OCI-LY1 (cell line): ENCODE measurements around the gene TGFBRAP1.

Experiments used
- H2AFZ ChIP-seq: fragments of 200-600 bp; sonication (generic), shearing (Covaris generic); 2 replicates; pipeline ENCODE4 v1.6.0; 2014; ENCODE audit warnings: antibody characterized with exemption, mild to moderate bottlenecking, low read length
- H3F3A ChIP-seq: fragments of 200-600 bp; sonication (generic), shearing (Covaris generic); 2 replicates; pipeline ENCODE4 v1.6.0; 2014; ENCODE audit warnings: mild to moderate bottlenecking, antibody characterized with exemption, low read length, moderate library complexity; ENCODE audit not compliant: insufficient read depth
- H3K27ac ChIP-seq: fragments of 200-600 bp; sonication (generic); 2 replicates; pipeline ENCODE4 v1.5.1; 2014; ENCODE audit warnings: low read length, mixed run types, mild to moderate bottlenecking, low read depth; ENCODE audit not compliant: poor library complexity, severe bottlenecking
- H3K27me3 ChIP-seq: fragments of 200-600 bp; sonication (generic); 2 replicates; pipeline ENCODE4 v1.6.0; 2014; ENCODE audit warnings: antibody characterized with exemption, mild to moderate bottlenecking, low read length, moderate library complexity; ENCODE audit not compliant: insufficient read depth
- H3K36me3 ChIP-seq: fragments of 200-600 bp; sonication (generic); 2 replicates; pipeline ENCODE4 v1.6.1; 2014; ENCODE audit warnings: mild to moderate bottlenecking, antibody characterized with exemption, low read length, moderate library complexity, mixed read lengths; ENCODE audit not compliant: insufficient read depth
- H3K4me1 ChIP-seq: fragments of 200-600 bp; sonication (generic); 2 replicates; pipeline ENCODE4 v1.5.1; 2014; ENCODE audit warnings: mild to moderate bottlenecking, low read length, moderate library complexity; ENCODE audit not compliant: insufficient read depth, severe bottlenecking
- H3K4me2 ChIP-seq: fragments of 200-600 bp; sonication (generic), shearing (Covaris generic); 2 replicates; pipeline ENCODE4 v1.6.1; 2014; ENCODE audit warnings: low read length
- H3K4me3 ChIP-seq: fragments of 200-600 bp; sonication (generic); 2 replicates; pipeline ENCODE4 v1.5.1; 2014; ENCODE audit warnings: low read length, low read depth, mild to moderate bottlenecking, mixed read lengths; ENCODE audit not compliant: poor library complexity, severe bottlenecking
- H3K79me2 ChIP-seq: fragments of 200-600 bp; shearing (Covaris generic); 2 replicates; pipeline ENCODE4 v1.6.1; 2016; ENCODE audit warnings: mixed run types, low read length, mixed read lengths; ENCODE audit not compliant: insufficient read depth
- H3K9ac ChIP-seq: fragments of 200-600 bp; sonication (generic), shearing (Covaris generic); 2 replicates; pipeline ENCODE4 v1.6.1; 2014; ENCODE audit warnings: mild to moderate bottlenecking, low read length, mixed read lengths
- H3K9me2 ChIP-seq: fragments of 200-600 bp; sonication (generic), shearing (Covaris generic); 2 replicates; pipeline ENCODE4 v1.6.1; 2014; ENCODE audit warnings: low read depth, mild to moderate bottlenecking, low read length, mixed read lengths
- H3K9me3 ChIP-seq: fragments of 200-600 bp; shearing (Covaris generic); 2 replicates; pipeline ENCODE4 v1.6.1; 2014; ENCODE audit warnings: low read length, mixed read lengths
- H4K20me1 ChIP-seq: fragments of 200-600 bp; sonication (generic), shearing (Covaris generic); 2 replicates; pipeline ENCODE4 v1.6.0; 2016; ENCODE audit warnings: mild to moderate bottlenecking, low read length; ENCODE audit not compliant: insufficient read depth
- EZH2 ChIP-seq: fragments of 200-600 bp; sonication (generic), shearing (Covaris generic); IDR thresholded peaks from 2 replicates; pipeline ENCODE4 v1.8.0; 2017; ENCODE audit warnings: borderline replicate concordance, mixed run types, mild to moderate bottlenecking, antibody characterized with exemption, low read length, moderate library complexity, mixed read lengths
- TF ChIP-seq, protein P1 (sequence below): fragments of 200-600 bp; sonication (generic), shearing (Covaris generic); IDR thresholded peaks from 2 replicates; pipeline ENCODE4 v1.5.1; 2017; ENCODE audit warnings: mild to moderate bottlenecking, antibody characterized with exemption, low read length, moderate library complexity, mixed read lengths

TGFBRAP1 gene

DNA sequence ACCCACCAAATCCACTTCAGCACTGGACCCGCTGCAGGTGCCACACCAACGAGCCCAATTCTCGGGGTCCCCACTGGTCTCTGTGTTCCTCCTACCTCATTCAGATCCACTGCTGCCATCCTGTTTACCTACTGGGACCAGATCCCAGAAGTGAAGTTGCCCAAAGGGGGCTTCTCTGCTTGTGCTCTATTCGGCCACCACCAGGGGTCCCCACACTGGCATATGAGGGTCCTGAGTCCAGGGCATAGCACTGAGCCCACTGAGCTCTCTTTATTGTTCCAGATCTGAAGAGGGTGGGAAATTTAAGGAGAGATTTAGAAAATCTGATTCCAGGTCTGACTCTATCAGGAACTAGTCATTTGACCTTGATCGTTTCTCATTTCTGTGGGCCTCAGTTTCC is 85.6 kb downstream of the TGFBRAP1 start:
- no peaks in the 10 kb centered on the region for H4K20me1 ChIP-seq
- H3K27me3 ChIP-seq = no peaks in the 10 kb centered on the region
- no peaks in the 10 kb centered on the region for H3K9me3 ChIP-seq
- H3K36me3 ChIP-seq = no peaks in the 10 kb centered on the region
- no peak overlapping the region for H3K4me2 ChIP-seq
- H3K4me1 ChIP-seq = no peaks in the 10 kb centered on the region
- H3K9ac ChIP-seq = no peak overlapping the region
- H3K4me3 ChIP-seq = no peak overlapping the region
- TF ChIP-seq, protein P1, sequence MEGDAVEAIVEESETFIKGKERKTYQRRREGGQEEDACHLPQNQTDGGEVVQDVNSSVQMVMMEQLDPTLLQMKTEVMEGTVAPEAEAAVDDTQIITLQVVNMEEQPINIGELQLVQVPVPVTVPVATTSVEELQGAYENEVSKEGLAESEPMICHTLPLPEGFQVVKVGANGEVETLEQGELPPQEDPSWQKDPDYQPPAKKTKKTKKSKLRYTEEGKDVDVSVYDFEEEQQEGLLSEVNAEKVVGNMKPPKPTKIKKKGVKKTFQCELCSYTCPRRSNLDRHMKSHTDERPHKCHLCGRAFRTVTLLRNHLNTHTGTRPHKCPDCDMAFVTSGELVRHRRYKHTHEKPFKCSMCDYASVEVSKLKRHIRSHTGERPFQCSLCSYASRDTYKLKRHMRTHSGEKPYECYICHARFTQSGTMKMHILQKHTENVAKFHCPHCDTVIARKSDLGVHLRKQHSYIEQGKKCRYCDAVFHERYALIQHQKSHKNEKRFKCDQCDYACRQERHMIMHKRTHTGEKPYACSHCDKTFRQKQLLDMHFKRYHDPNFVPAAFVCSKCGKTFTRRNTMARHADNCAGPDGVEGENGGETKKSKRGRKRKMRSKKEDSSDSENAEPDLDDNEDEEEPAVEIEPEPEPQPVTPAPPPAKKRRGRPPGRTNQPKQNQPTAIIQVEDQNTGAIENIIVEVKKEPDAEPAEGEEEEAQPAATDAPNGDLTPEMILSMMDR = peak; percentile 52
- TF ChIP-seq EZH2 = no peak
- no peaks in the 10 kb centered on the region for H3K79me2 ChIP-seq
- H3K27ac ChIP-seq = no peak overlapping the region
- no peaks in the 10 kb centered on the region for H3K9me2 ChIP-seq
- no peak overlapping the region for H2AFZ ChIP-seq
- no peaks in the 10 kb centered on the region for H3F3A ChIP-seq

DNA sequence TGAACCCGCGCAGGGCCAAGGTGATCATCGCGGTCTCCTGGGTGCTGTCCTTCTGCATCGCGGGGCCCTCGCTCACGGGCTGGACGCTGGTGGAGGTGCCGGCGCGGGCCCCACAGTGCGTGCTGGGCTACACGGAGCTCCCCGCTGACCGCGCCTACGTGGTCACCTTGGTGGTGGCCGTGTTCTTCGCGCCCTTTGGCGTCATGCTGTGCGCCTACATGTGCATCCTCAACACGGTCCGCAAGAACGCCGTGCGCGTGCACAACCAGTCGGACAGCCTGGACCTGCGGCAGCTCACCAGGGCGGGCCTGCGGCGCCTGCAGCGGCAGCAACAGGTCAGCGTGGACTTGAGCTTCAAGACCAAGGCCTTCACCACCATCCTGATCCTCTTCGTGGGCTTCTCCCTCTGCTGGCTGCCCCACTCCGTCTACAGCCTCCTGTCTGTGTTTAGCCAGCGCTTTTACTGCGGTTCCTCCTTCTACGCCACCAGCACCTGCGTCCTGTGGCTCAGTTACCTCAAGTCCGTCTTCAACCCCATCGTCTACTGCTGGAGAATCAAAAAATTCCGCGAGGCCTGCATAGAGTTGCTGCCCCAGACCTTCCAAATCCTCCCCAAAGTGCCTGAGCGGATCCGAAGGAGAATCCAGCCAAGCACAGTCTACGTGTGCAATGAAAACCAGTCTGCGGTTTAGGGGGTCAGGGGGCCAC is 87.1 kb downstream of the TGFBRAP1 start:
- Histone ChIP-seq H3K27ac (no peak overlapping the region), H3K36me3 (no peaks in the 10 kb centered on the region)
- TF ChIP-seq, protein P1 = no peak

DNA sequence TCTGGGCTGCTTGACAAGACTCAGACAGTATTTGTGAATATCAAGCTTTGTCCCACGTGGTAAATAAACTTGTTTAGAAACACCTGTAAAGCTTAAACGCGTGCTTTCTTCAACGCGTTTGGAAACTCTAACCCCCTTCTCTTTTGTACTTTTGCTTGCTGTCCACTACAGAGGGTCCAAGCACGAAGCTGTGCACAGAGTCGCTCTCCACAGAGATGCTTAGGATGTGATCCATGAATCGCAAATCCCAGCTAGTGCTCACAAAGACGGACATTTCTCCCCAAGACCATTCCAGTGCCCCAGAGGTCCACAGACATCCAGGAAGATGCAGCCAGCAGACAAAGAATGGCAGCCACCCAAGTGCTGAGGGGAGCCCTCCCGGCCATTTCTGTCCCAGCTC is 88.1 kb downstream of the TGFBRAP1 start, which contains the start of gene GPR45:
GPR45 (plus strand) TSS at position 301 of the 400 bp plus-strand sequence. CDS start 116 bp downstream, outside the sequence.
- Histone ChIP-seq H3F3A (no peaks in the 10 kb centered on the region), H3K27ac (no peak within 1 kb of the TSS), H3K9me2 (no peaks in the 10 kb centered on the region), H3K9me3 (no peaks in the 10 kb centered on the region), H3K4me1 (no peaks in the 10 kb centered on the region), H3K4me2 (no peak within 1 kb of the TSS), H4K20me1 (no peaks in the 10 kb centered on the region), H3K9ac (no peak within 1 kb of the TSS), H3K27me3 (no peaks in the 10 kb centered on the region), H2AFZ (no peak within 1 kb of the TSS), H3K4me3 (no peak within 1 kb of the TSS), H3K36me3 (no peaks in the 10 kb centered on the region), H3K79me2 (no peaks in the 10 kb centered on the region)
- no peak for TF ChIP-seq EZH2
- TF ChIP-seq, protein P1 = no peak

More for the DNA sequence above, 87.1 kb downstream of the TGFBRAP1 start:
- Histone ChIP-seq H3K9me3 (no peaks in the 10 kb centered on the region), H3K9me2 (no peaks in the 10 kb centered on the region), H3K4me3 (no peak overlapping the region), H2AFZ (no peak overlapping the region), H3K27me3 (no peaks in the 10 kb centered on the region), H3K4me1 (no peaks in the 10 kb centered on the region), H3F3A (no peaks in the 10 kb centered on the region), H4K20me1 (no peaks in the 10 kb centered on the region), H3K4me2 (no peak overlapping the region), H3K79me2 (no peaks in the 10 kb centered on the region), H3K9ac (no peak overlapping the region)
